22Rv1 (cell line): ENCODE data around the gene PTPN21.

ENCODE experiments used
- H3K27ac ChIP-seq: fragments of 450-650 bp; 2 replicates; pipeline ENCODE4 v1.5.1; 2017
- CTCF ChIP-seq: fragments of 450-650 bp; IDR thresholded peaks from 2 replicates; pipeline ENCODE4 v1.5.1; 2017; ENCODE audit warnings: mild to moderate bottlenecking
- ZFX ChIP-seq: fragments of 450-650 bp; IDR thresholded peaks from 2 replicates; pipeline ENCODE4 v1.6.1; 2017; ENCODE audit warnings: antibody characterized with exemption, borderline replicate concordance

The PTPN21 gene

GRCh38 chr14:88493392-88494185, 61.2 kb downstream of the PTPN21 start:
- TF ChIP-seq CTCF (no peak), ZFX (no peak)
- H3K27ac ChIP-seq: no peak overlapping the region

GRCh38 chr14:88492272-88493089, 62.3 kb downstream of the PTPN21 start:
- no peak overlapping the region for H3K27ac ChIP-seq
- TF ChIP-seq CTCF (peak; percentile 89), ZFX (no peak)

GRCh38 chr14:88490168-88490567, 64.6 kb downstream of the PTPN21 start:
- no peak overlapping the region for H3K27ac ChIP-seq
- no peak for TF ChIP-seq CTCF

GRCh38 chr14:88488897-88489296, 65.9 kb downstream of the PTPN21 start:
- TF ChIP-seq CTCF (no peak), ZFX (no peak)
- no peak overlapping the region for H3K27ac ChIP-seq

GRCh38 chr14:88488081-88488480, 66.7 kb downstream of the PTPN21 start:
- TF ChIP-seq ZFX: no peak
- no peak for TF ChIP-seq CTCF
- H3K27ac ChIP-seq: no peak overlapping the region

GRCh38 chr14:88482524-88482923, 72.3 kb downstream of the PTPN21 start:
- no peak for TF ChIP-seq CTCF
- TF ChIP-seq ZFX: no peak
- no peak overlapping the region for H3K27ac ChIP-seq

GRCh38 chr14:88481794-88482193, 73.0 kb downstream of the PTPN21 start:
- H3K27ac ChIP-seq: no peak overlapping the region
- TF ChIP-seq ZFX: no peak
- no peak for TF ChIP-seq CTCF
